ENCODE measurements around the gene NOS1.
"Not testable (repeated sequence)": the region's sequence is repeated elsewhere in the genome, so short reads cannot be mapped to it uniquely, and the experiment has no call there.

The NOS1 gene

DNA sequence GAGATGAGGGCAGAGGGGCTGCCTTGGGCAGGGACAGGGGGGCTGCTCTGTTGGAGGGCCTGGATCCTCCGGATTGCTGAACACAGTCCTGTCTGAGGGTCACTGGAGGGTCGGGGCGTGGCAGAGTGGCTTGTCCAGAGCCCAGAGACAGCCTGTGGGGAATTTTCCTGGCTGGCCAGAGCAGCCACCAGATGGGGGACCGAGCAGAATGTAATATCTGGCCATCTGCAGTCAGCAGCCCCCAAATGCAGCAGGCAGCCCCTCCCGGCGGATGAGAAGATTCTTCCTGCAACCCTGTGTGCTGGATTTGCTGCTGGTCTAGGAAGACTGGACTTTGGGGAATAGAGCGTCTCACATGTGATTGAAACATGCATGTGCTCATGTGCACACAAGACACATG, 23.3 kb upstream of the NOS1 start:
- DNase-seq (ENCODE audit: low spot score) = no peak
- no peaks in the 10 kb centered on the region for H3K9me3 ChIP-seq (ENCODE audit: severe bottlenecking)
- H3K36me3 ChIP-seq (ENCODE audit: low read depth) = no peaks in the 10 kb centered on the region
- H3K27ac ChIP-seq (ENCODE audit: poor library complexity, severe bottlenecking) = no peak overlapping the region
- H3K4me1 ChIP-seq (ENCODE audit: insufficient read depth, poor library complexity, severe bottlenecking) = no peaks in the 10 kb centered on the region
- no peak for TF ChIP-seq CTCF (IDR thresholded peaks at IDR 0.05; ENCODE audit: poor library complexity, severe bottlenecking)
- no peak overlapping the region for H3K4me3 ChIP-seq (ENCODE audit: severe bottlenecking)
- H3K27me3 ChIP-seq (ENCODE audit: insufficient read depth, poor library complexity, severe bottlenecking) = no peaks in the 10 kb centered on the region
- no peak for ATAC-seq (ENCODE audit: low read depth)

DNA sequence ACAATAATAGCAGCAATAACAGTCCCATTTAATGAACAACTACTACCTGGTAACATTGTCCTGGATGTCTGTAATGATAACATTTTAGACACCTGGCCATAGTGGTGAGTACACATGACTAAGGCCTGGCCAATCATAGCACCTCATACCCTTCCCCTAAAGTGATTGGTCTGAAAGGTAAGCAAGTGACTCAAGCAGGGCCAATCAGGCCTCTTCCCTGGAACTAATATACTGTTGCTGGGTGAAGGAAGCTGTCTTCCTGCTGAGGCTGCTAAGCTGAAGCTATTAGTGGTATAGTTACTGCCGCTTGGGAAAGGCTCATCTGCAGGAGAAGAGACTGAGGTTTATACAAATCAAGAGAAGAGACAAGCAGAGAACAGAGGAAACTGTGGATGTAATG, 18.7 kb upstream of the NOS1 start:
- Histone ChIP-seq H3K27ac (ENCODE audit: poor library complexity, severe bottlenecking) (no peak overlapping the region), H3K36me3 (ENCODE audit: low read depth) (no peaks in the 10 kb centered on the region), H3K4me1 (ENCODE audit: insufficient read depth, poor library complexity, severe bottlenecking) (no peaks in the 10 kb centered on the region), H3K27me3 (ENCODE audit: insufficient read depth, poor library complexity, severe bottlenecking) (no peaks in the 10 kb centered on the region), H3K9me3 (ENCODE audit: severe bottlenecking) (no peaks in the 10 kb centered on the region), H3K4me3 (ENCODE audit: severe bottlenecking) (no peak overlapping the region)
- DNase-seq (ENCODE audit: low spot score) (no peak), ATAC-seq (ENCODE audit: low read depth) (peak; percentile 35; the same call in 1 of the 3 replicates)
- no peak for TF ChIP-seq CTCF (IDR thresholded peaks at IDR 0.05; ENCODE audit: poor library complexity, severe bottlenecking)

- Histone ChIP-seq H3K4me3 (ENCODE audit: severe bottlenecking) (no peak overlapping the region), H3K27ac (ENCODE audit: poor library complexity, severe bottlenecking) (no peak overlapping the region), H3K27me3 (ENCODE audit: insufficient read depth, poor library complexity, severe bottlenecking) (no peaks in the 10 kb centered on the region), H3K4me1 (ENCODE audit: insufficient read depth, poor library complexity, severe bottlenecking) (no peaks in the 10 kb centered on the region), H3K9me3 (ENCODE audit: severe bottlenecking) (no peaks in the 10 kb centered on the region), H3K36me3 (ENCODE audit: low read depth) (no peaks in the 10 kb centered on the region)
- TF ChIP-seq CTCF (IDR thresholded peaks at IDR 0.05; ENCODE audit: poor library complexity, severe bottlenecking) = no peak
- ATAC-seq (ENCODE audit: low read depth) (peak; percentile 46; the same call in 1 of the 3 replicates), DNase-seq (ENCODE audit: low spot score) (no peak)
These were observed 16.3 kb upstream of the NOS1 start for GRCh38 chr12:117377758-117378157.

DNA sequence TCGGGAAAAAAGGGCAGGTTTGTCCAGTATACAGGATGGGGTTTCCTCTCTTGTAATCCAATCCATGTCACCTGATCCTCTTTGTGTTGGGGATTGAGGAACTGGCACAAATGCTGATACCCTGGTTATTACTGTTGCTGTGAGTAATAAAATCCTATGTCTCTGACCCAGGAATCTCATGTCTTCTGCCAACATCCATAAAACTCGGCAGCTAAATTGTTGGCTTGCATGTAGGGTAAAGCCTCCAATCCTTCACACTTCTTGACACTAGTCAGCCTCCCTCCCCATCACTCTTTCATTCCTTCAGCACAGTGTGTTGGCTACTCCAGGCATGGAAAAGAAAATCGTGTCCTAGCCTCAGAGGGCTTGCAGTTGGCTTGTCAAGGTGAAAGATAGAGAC, 9.2 kb upstream of the NOS1 start:
- Histone ChIP-seq H3K36me3 (ENCODE audit: low read depth) (no peaks in the 10 kb centered on the region), H3K4me1 (ENCODE audit: insufficient read depth, poor library complexity, severe bottlenecking) (no peaks in the 10 kb centered on the region), H3K9me3 (ENCODE audit: severe bottlenecking) (no peaks in the 10 kb centered on the region), H3K27me3 (ENCODE audit: insufficient read depth, poor library complexity, severe bottlenecking) (no peaks in the 10 kb centered on the region), H3K4me3 (ENCODE audit: severe bottlenecking) (no peak overlapping the region), H3K27ac (ENCODE audit: poor library complexity, severe bottlenecking) (no peak overlapping the region)
- DNase-seq (ENCODE audit: low spot score) (no peak), ATAC-seq (ENCODE audit: low read depth) (no peak)
- no peak for TF ChIP-seq CTCF (IDR thresholded peaks at IDR 0.05; ENCODE audit: poor library complexity, severe bottlenecking)

DNA sequence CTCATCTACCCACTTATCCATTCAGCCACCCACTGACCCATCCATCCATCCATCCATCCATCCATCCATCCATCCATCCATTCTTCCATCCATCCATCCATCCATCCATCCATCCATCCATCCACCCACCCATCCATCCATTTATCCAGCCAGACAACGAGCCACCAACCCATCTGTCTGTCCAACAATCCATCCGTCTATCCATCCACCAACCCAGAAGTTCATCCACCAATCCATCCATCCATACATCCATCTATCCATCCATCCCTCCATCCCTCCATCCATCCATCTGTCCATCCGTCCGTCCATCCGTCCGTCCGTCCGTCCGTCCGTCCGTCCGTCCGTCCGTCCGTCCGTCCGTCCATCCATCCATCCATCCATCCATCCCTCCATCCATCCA, 8.6 kb upstream of the NOS1 start:
- not testable (repeated sequence) for H3K27ac ChIP-seq (ENCODE audit: poor library complexity, severe bottlenecking); H3K9me3 ChIP-seq (ENCODE audit: severe bottlenecking); DNase-seq (ENCODE audit: low spot score); H3K36me3 ChIP-seq (ENCODE audit: low read depth); H3K27me3 ChIP-seq (ENCODE audit: insufficient read depth, poor library complexity, severe bottlenecking); ATAC-seq (ENCODE audit: low read depth); H3K4me3 ChIP-seq (ENCODE audit: severe bottlenecking); H3K4me1 ChIP-seq (ENCODE audit: insufficient read depth, poor library complexity, severe bottlenecking)
